ENCODE results near the gene CEP70. TPM values are rescaled to one million over a fixed set of nuclear protein-coding genes. Genes with fewer than 3 reads are reported as not detected.
"Not testable (repeated sequence)": the region's sequence is repeated elsewhere in the genome, so short reads cannot be mapped to it uniquely, and the experiment has no call there.

The CEP70 gene
- polyA plus RNA-seq, 1 experiment: 14.6 TPM

- Histone ChIP-seq H3K4me3 (ENCODE audit: low read depth, low read length) (no peak overlapping the region), H3K27ac (ENCODE audit: low read depth, low read length) (no peak overlapping the region), H3K27me3 (ENCODE audit: control insufficient read depth, insufficient read depth, low read length) (no peaks in the 10 kb centered on the region), H3K9me3 (ENCODE audit: control insufficient read depth, insufficient read depth, low read length) (no peaks in the 10 kb centered on the region)
- CTCF ChIA-PET: interaction anchor here (0.8 to 3.1 kb wide), 3 partner anchors 18 to 426 kb away, joined by 3 to 22 read pairs (median 5); no protein-coding TSS in a partner anchor
- TF ChIP-seq CTCF (IDR thresholded peaks at IDR 0.05; ENCODE audit: low read depth, low read length): no peak
- no peak for DNase-seq (ENCODE audit: low read depth, low spot score)
- POLR2A ChIA-PET: no interaction called here
Observed at GRCh38 chr3:138497021-138497420, 97.0 kb downstream of the CEP70 start.

DNA sequence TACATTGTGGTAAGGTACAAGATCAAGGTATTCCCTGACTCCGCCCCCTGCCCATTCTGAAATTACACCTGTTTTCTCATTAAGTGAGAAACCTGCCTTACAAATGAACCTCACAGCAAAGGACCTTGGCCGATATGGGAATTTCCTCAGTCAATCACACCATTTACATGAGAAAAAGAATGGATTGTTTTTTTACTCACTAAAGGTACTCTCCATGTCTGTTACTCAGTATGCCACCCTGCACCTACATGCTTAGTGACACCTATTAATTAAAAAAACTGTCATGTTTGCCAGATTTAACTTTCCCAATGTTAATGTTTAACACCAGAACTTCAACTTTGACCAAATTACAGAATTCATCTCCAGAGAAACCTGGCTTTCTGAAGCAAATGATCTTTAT lies 97.6 kb downstream of the CEP70 start:
- DNase-seq (ENCODE audit: low read depth, low spot score): no peak
- no peak overlapping the region for H3K4me3 ChIP-seq (ENCODE audit: low read depth, low read length)
- POLR2A ChIA-PET: no interaction called here
- H3K9me3 ChIP-seq (ENCODE audit: control insufficient read depth, insufficient read depth, low read length): no peaks in the 10 kb centered on the region
- no peak overlapping the region for H3K27ac ChIP-seq (ENCODE audit: low read depth, low read length)
- CTCF ChIA-PET: interaction anchor here (0.8 to 3.1 kb wide), 3 partner anchors 17 to 427 kb away, joined by 3 to 22 read pairs (median 5); no protein-coding TSS in a partner anchor
- no peaks in the 10 kb centered on the region for H3K27me3 ChIP-seq (ENCODE audit: control insufficient read depth, insufficient read depth, low read length)
- no peak for TF ChIP-seq CTCF (IDR thresholded peaks at IDR 0.05; ENCODE audit: low read depth, low read length)

DNA sequence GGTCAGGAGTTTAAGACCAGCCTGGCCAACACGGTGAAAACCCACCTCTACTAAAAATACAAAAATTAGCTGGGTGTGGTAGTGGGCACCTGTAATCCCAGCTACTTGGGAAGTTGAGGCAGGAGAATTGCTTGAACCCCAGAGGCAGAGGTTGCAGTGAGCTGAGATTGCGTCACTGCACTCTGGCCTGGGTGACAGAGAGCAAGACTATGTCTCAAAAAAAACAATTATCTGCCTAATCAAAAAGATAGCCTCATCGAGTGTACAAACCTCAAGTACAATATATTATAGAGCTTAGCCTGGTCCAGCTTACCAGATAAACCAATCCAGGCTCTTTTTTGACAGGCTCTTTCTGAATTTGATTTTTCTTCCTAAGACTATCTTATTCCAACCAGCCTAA lies 98.4 kb downstream of the CEP70 start:
- H3K27me3 ChIP-seq (ENCODE audit: control insufficient read depth, insufficient read depth, low read length); DNase-seq (ENCODE audit: low read depth, low spot score); H3K4me3 ChIP-seq (ENCODE audit: low read depth, low read length); H3K9me3 ChIP-seq (ENCODE audit: control insufficient read depth, insufficient read depth, low read length); H3K27ac ChIP-seq (ENCODE audit: low read depth, low read length): not testable (repeated sequence)
- ChIA-PET POLR2A (interaction anchor here (0.6 kb wide), 1 partner anchor 66 kb away, joined by 3 read pairs; no protein-coding TSS in a partner anchor), CTCF (interaction anchor here (0.9 to 3.1 kb wide), 3 partner anchors 16 to 427 kb away, joined by 4 to 22 read pairs (median 5); no protein-coding TSS in a partner anchor)

- H3K4me3 ChIP-seq (ENCODE audit: low read depth, low read length): no peak overlapping the region
- DNase-seq (ENCODE audit: low read depth, low spot score): no peak
- H3K27me3 ChIP-seq (ENCODE audit: control insufficient read depth, insufficient read depth, low read length): no peaks in the 10 kb centered on the region
- peak overlapping the region; percentile 53 for H3K27ac ChIP-seq (ENCODE audit: low read depth, low read length)
- CTCF ChIA-PET: interaction anchor here (0.6 kb wide), 2 partner anchors 16 to 99 kb away, joined by 3 read pairs; partner anchors contain the start of gene CEP70
- H3K9me3 ChIP-seq (ENCODE audit: control insufficient read depth, insufficient read depth, low read length): no peaks in the 10 kb centered on the region
- POLR2A ChIA-PET: interaction anchor here (0.5 to 0.7 kb wide), 2 partner anchors 205 to 278 kb away, joined by 3 to 4 read pairs; no protein-coding TSS in a partner anchor
- no peak for TF ChIP-seq CTCF (IDR thresholded peaks at IDR 0.05; ENCODE audit: low read depth, low read length)
Observed at GRCh38 chr3:138494607-138494929, 99.5 kb downstream of the CEP70 start.

- no peaks in the 10 kb centered on the region for H3K27me3 ChIP-seq (ENCODE audit: control insufficient read depth, insufficient read depth, low read length)
- CTCF ChIA-PET: interaction anchor here (0.6 to 1.1 kb wide), 3 partner anchors 15 to 100 kb away, joined by 3 to 4 read pairs (median 3); partner anchors contain the start of gene CEP70
- peak overlapping the region; percentile 53 for H3K27ac ChIP-seq (ENCODE audit: low read depth, low read length)
- H3K4me3 ChIP-seq (ENCODE audit: low read depth, low read length): no peak overlapping the region
- peak; percentile 27 for DNase-seq (ENCODE audit: low read depth, low spot score)
- TF ChIP-seq CTCF (IDR thresholded peaks at IDR 0.05; ENCODE audit: low read depth, low read length): no peak
- H3K9me3 ChIP-seq (ENCODE audit: control insufficient read depth, insufficient read depth, low read length): no peaks in the 10 kb centered on the region
- POLR2A ChIA-PET: interaction anchor here (0.7 kb wide), 1 partner anchor 205 kb away, joined by 3 read pairs; no protein-coding TSS in a partner anchor
Observed at GRCh38 chr3:138493804-138494606, 100.1 kb downstream of the CEP70 start.

All from AG04450 (cell line).